GM12801 (cell line): ENCODE data around the gene PTGFRN.

Experiments used
- CTCF ChIP-seq: IDR thresholded peaks from one replicate; pipeline ENCODE4 v1.5.1; 2011; ENCODE audit warnings: control low read depth; ENCODE audit not compliant: insufficient read length; ENCODE audit errors: extremely low read depth

PTGFRN gene

DNA sequence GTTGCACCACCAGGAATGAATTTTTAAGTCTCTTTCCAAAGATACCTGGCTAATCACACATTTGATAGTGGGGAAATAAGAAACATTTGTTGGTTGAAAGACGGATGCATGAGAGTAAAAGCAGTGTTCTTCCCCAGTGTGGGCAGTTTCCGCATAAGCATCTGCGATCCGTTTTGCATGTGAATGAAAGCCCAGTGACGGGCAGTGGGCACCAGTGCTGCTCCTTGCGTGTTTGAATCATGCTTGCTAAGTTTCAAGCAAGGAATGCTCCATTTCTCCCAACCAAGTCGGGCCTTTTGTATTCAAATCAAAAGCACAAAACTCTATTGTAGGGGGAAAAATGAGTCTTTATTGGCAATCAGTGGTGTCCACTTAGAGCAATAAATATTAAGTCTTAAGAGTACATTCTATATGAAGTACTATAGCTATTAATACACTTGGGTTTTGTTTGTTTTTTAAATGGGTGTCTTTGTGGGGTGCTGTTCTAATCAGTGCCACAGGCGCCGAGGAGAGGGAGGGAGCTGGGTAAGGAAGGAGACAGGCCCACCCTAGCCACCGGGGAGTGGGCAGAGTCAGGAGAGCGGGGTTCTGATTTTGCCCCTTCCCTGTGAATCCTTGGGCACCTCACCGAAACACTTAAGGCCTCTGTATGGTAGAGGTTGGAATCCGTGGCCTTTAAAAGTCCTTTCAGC, 750 bp upstream of the PTGFRN start:
- no peak for TF ChIP-seq CTCF

- no peak for TF ChIP-seq CTCF
Observed at GRCh38 chr1:116910379-116911187, 867 bp downstream of the PTGFRN start.

DNA sequence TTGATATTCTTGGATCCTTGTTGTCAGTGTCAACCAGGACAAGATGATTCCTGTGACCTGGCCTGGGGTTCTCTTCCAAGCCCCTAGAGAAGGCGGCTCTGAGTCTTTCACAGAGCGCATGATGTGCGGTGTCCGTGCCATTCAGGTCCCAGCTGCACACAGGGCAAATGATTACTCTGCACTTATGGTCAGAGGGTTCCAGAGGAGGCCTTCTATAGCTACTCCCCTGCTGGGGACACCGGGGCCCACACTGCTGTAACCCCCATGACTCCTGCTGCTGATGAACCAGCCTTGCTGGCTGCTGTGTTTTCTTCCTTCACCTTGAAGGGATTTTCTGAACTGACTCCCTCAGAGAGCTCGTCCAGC, 1.5 kb downstream of the PTGFRN start:
- TF ChIP-seq CTCF = no peak

DNA sequence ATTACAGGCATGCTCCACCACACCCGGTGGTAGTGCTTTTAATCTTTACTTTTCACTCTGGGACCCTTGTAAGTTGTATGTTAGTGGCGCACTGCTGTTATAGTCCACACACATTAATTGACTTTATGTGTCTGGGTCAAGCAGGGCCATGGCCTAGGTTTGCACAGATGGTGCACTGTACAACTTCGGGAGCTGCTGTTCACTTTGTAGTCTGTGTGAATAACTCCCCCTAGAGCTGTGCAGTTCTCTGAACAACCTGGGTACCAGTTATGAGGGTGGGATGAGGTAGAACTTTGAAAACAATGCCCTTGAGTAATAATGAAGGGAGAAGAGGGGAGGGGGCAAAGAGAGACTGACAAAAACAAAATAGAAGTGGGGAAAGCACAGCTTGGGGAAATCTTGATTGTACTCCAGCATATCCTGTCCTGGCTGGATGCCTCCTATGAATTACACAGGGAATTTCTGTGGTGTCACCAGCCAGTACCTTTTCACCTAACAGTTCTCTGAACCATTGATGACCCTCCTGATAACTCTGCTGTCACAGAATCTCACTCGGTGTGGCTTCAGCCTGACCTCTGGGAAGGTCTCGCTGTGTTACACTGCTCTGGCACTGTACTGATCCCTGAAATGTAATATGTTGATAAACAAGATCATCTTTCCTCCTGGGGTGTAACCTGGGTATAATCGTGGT, 2.2 kb downstream of the PTGFRN start:
- no peak for TF ChIP-seq CTCF

DNA sequence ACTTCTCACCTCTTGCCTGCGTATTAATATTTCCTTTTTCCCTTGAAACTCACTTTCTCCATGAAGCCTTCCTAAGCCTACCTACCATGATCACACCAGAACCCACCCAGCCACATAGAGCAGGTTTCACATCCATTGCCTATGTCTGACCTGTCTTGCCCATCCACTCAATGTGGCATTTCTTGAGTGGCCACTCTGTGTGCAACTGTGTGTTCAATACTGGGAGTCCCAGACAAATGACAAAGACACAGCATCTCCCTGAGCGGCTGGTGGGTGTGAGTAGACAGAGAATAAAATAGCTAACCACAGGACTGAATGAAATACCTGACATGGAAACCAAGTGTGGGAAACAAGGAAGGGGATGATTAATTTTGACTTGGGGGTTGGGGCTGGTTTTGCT, 3.1 kb downstream of the PTGFRN start:
- TF ChIP-seq CTCF = no peak

DNA sequence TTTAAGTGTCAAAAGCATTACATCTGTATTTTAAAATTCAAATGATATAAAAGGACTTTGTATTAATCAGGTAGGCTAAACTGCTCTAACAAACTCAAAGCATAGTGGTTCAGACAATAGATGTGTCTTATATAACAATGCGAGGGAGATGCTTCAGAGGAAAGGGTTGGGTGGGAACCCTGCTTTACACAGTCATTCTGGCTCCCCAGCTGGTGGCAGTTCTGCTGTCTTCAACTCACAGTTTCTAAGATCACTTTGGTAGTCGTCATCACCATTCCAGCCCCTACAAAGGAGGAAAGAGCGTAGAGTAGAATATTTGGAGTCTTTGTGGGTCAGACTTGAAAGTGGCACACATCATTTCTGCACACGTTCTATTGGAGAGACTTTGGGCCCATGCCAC, 4.2 kb downstream of the PTGFRN start:
- TF ChIP-seq CTCF = no peak

DNA sequence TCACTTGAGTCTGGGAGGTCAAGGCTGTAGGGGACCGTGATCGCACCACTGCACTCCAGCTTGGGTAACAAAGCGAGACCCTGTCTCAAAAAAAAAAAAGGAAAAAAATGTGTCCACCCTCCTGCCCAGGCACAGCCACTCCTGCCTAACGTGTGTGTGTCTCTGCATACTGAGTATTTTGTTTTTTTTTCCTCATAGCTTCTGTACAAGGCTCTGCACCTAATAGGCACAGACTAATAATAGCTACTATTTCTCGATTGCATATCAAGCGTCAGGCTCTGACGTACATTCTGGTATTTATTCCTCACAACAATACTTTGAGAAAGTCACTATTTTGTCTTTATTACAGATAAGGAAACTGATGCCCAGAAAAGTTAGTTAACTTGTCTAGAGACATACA, 5.0 kb downstream of the PTGFRN start:
- no peak for TF ChIP-seq CTCF
